ENCODE measurements around the gene FEM1B. TPM values are rescaled to one million over a fixed set of nuclear protein-coding genes. Genes with fewer than 3 reads are reported as not detected.

Gene FEM1B
- total RNA-seq, 1 donor: 61.7 TPM

DNA sequence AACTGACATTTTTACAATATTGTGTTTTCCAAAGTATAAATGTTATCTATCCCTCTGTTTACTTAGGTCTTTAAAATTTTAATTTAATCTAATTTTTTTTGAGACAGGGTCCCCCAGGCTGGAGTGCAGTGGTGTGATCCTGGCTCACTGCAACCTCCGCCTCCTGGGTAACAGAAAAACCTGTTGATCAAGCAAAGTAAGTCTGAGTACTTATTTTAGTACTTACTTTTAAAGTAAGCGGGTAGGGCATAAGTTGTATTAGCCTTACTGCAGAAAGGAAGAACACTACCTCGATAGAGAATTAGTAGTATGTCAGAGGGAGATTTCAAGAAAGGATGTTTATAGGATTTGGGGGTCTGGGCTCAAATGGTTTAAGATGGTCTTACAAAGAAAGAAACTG is 11.9 kb upstream of the FEM1B start:
- DNase-seq (ENCODE audit: low read depth): no peak
- H3K4me3 ChIP-seq (ENCODE audit: low read depth, low read length): no peak overlapping the region
- TF ChIP-seq CTCF (IDR thresholded peaks at IDR 0.05; ENCODE audit: insufficient read depth, low read depth, low read length): no peak

DNA sequence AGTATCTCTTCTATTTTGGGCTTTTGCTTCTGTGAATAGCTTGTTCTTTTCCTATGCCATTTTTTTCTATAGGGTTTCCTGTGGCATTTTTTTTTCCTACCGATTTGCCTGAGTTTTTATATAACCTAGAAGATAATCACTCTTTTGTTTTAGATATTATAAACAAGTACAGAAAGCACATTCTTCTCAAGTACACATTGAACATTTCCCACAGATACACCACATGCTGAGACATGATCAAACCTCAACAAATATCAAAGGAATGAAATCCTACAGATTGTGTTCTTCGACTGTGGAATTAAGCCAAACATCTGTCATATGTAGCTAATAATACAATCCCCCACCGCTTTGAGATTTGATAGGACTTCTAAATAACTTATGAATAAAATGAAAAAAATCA is 9.1 kb upstream of the FEM1B start:
- no peak for DNase-seq (ENCODE audit: low read depth)
- no peak overlapping the region for H3K4me3 ChIP-seq (ENCODE audit: low read depth, low read length)
- no peak for TF ChIP-seq CTCF (IDR thresholded peaks at IDR 0.05; ENCODE audit: insufficient read depth, low read depth, low read length)

DNA sequence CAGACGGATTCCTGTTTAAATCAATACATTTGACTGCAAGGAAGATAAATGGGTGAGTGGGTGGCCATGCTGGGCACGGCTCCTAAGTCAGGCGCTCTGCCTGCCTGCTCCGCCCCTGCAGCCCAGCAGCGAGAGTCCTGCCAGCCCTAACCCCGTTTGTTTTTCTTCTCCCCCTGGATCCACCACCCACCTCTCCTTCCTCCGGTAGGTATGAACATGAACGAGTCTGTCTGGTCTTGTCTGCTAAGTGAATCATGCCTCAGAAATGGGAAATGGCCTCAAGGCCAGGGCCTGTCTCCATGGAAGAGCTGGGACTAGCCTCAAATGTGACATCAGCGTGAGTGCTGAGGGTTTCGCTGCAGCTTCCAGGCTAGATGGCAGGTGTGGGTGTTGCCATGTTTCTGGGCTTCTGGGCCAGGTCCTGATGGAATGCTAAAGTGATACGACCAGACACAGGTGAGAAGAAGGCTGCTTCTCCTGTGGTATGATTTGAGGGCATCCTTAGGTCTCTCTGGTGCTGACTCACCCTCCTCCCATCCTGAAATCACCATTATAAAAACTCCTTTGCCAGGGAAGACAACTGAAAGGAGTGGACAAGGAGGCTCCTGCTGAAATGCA is 5.6 kb upstream of the FEM1B start:
- no peak overlapping the region for H3K4me3 ChIP-seq (ENCODE audit: low read depth, low read length)
- peak; percentile 67 for DNase-seq (ENCODE audit: low read depth)
- no peak for TF ChIP-seq CTCF (IDR thresholded peaks at IDR 0.05; ENCODE audit: insufficient read depth, low read depth, low read length)

DNA sequence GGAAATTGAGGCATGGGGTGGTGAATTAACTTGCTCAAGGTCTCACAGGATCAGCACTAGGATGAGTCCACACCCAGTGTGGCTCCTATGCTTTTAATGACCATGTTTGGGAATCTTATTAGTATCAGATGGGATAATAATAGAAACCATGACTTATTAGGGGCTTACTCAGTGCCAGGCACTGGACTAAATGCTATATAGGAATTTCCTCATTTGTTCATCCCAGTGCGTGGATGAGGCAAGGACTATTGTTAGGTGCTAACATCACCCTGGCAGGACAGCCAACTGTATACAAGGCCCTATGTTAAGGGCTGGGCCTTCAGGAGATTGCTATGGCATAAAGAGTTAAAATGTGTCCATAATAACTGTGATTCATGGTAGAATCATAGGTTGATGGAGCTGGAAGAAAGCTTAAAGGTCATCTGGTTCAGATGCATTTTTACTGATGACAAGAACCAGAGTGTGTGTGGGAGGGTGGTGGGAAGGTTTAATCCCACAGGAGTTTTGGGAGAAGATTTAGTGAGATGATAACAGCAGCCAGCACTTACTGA is 4.7 kb upstream of the FEM1B start:
- TF ChIP-seq CTCF (IDR thresholded peaks at IDR 0.05; ENCODE audit: insufficient read depth, low read depth, low read length): no peak
- no peak overlapping the region for H3K4me3 ChIP-seq (ENCODE audit: low read depth, low read length)
- peak; percentile 87 for DNase-seq (ENCODE audit: low read depth)

GRCh38 chr15:68274201-68274848 is 3.2 kb upstream of the FEM1B start:
- DNase-seq (ENCODE audit: low read depth): no peak
- no peak for TF ChIP-seq CTCF (IDR thresholded peaks at IDR 0.05; ENCODE audit: insufficient read depth, low read depth, low read length)
- H3K4me3 ChIP-seq (ENCODE audit: low read depth, low read length): no peak overlapping the region

GRCh38 chr15:68275165-68275746 is 2.3 kb upstream of the FEM1B start:
- H3K4me3 ChIP-seq (ENCODE audit: low read depth, low read length): no peak overlapping the region
- peak; percentile 97 for DNase-seq (ENCODE audit: low read depth)
- TF ChIP-seq CTCF (IDR thresholded peaks at IDR 0.05; ENCODE audit: insufficient read depth, low read depth, low read length): no peak
